NCI-H146 treated with DMSO at 0.1 percent for 48 hours (cell line): ENCODE results near the gene RBFOX1.

ENCODE experiments used
- DNase-seq: peaks from one replicate; lab custom pipeline; 2025; ENCODE audit not compliant: unreplicated experiment; lab: John Stamatoyannopoulos, UW

RBFOX1 gene

GRCh38 chr16:7419441-7419840 lies 86.8 kb downstream of the RBFOX1 start:
- DNase-seq = no peak

GRCh38 chr16:7420079-7420478 lies 87.4 kb downstream of the RBFOX1 start:
- no peak for DNase-seq

GRCh38 chr16:7420843-7421242 lies 88.2 kb downstream of the RBFOX1 start:
- DNase-seq = no peak

- no peak for DNase-seq
Observed at GRCh38 chr16:7421578-7421977, 88.9 kb downstream of the RBFOX1 start.

- DNase-seq = no peak
Observed at GRCh38 chr16:7422036-7422888, 89.6 kb downstream of the RBFOX1 start.

- DNase-seq = no peak
Observed at GRCh38 chr16:7423434-7424044, 90.9 kb downstream of the RBFOX1 start.

GRCh38 chr16:7426161-7426560 lies 93.5 kb downstream of the RBFOX1 start:
- DNase-seq = no peak

GRCh38 chr16:7431723-7432122 lies 99.1 kb downstream of the RBFOX1 start:
- no peak for DNase-seq

- DNase-seq = no peak
Observed at GRCh38 chr16:7436306-7436705, 103.7 kb downstream of the RBFOX1 start.

GRCh38 chr16:7437135-7437804 lies 104.6 kb downstream of the RBFOX1 start:
- no peak for DNase-seq

GRCh38 chr16:7437843-7438242 lies 105.2 kb downstream of the RBFOX1 start:
- no peak for DNase-seq

- DNase-seq = no peak
Observed at GRCh38 chr16:7438601-7439000, 106.0 kb downstream of the RBFOX1 start.

GRCh38 chr16:7439518-7439917 lies 106.9 kb downstream of the RBFOX1 start:
- no peak for DNase-seq

- DNase-seq = no peak
Observed at GRCh38 chr16:7440886-7441400, 108.3 kb downstream of the RBFOX1 start.

- DNase-seq = no peak
Observed at GRCh38 chr16:7442050-7442449, 109.4 kb downstream of the RBFOX1 start.

- no peak for DNase-seq
Observed at GRCh38 chr16:7443142-7443541, 110.5 kb downstream of the RBFOX1 start.

GRCh38 chr16:7443648-7444365 lies 111.2 kb downstream of the RBFOX1 start:
- no peak for DNase-seq

GRCh38 chr16:7449306-7449705 lies 116.7 kb downstream of the RBFOX1 start:
- DNase-seq = no peak

GRCh38 chr16:7449808-7450207 lies 117.2 kb downstream of the RBFOX1 start:
- no peak for DNase-seq

- no peak for DNase-seq
Observed at GRCh38 chr16:7450440-7450839, 117.8 kb downstream of the RBFOX1 start.

GRCh38 chr16:7452090-7452489 lies 119.4 kb downstream of the RBFOX1 start:
- no peak for DNase-seq
